Measurements from ENCODE around the gene RBM34.

DNA sequence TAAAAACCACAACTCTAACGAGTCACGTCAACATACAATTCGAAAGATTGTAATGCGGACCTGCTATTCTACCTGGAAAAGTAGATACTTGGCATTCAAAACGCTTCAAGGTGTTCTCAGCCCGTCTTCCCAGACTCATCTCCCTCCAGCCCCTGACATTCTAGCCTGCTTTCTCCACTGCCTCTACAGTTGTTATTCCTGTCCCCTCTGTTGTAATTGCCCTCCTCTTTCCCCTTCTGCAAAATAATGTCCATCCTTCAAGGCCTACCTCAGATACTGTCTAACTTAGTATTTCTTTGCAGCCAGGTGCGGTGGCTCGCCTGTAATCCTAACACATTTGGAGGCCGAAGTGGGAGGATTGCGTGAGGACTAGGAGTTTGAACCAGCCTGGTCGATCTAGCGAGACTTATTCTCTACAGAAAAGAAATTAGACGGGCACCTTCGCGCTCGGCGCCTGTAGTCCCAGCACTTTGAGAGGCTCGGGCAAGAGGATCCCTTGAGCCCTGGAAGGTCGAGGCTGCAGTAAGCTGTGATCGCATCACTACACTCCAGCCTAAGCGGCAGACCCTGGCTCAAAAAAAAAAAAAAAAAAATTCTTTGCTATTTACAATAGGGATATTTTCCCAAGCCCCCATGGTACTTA is 756 bp upstream of the RBM34 start:
- no peak for TF ChIP-seq POLR2A (IDR thresholded peaks at IDR 0.05)
- TF ChIP-seq, protein P1, sequence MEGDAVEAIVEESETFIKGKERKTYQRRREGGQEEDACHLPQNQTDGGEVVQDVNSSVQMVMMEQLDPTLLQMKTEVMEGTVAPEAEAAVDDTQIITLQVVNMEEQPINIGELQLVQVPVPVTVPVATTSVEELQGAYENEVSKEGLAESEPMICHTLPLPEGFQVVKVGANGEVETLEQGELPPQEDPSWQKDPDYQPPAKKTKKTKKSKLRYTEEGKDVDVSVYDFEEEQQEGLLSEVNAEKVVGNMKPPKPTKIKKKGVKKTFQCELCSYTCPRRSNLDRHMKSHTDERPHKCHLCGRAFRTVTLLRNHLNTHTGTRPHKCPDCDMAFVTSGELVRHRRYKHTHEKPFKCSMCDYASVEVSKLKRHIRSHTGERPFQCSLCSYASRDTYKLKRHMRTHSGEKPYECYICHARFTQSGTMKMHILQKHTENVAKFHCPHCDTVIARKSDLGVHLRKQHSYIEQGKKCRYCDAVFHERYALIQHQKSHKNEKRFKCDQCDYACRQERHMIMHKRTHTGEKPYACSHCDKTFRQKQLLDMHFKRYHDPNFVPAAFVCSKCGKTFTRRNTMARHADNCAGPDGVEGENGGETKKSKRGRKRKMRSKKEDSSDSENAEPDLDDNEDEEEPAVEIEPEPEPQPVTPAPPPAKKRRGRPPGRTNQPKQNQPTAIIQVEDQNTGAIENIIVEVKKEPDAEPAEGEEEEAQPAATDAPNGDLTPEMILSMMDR (IDR thresholded peaks at IDR 0.05), result no peak
- TF ChIP-seq EP300 (IDR thresholded peaks at IDR 0.05; ENCODE audit: low read depth), result no peak

All from transverse colon (tissue), 3 donors.